PC-9 (cell line): ENCODE results near the gene FCHO2. TPM values are rescaled to one million over a fixed set of nuclear protein-coding genes. Genes with fewer than 3 reads are reported as not detected.

Experiments
- BruUV-seq: library from RNA; stranded (reverse); fragments of 400-500 nt; replicated peaks from 2 replicates; lab custom pipeline; 2021; lab: Mats Ljungman, UMichigan
- CTCF ChIA-PET: fragments of 300-600 bp; sonication (Branson Sonifier 250); formaldehyde crosslinking; loops from one replicate; lab custom pipeline; 2022; ENCODE audit warnings: antibody characterized with exemption; lab: Charles Lee
- POLR2A ChIA-PET: fragments of 300-600 bp; sonication (Branson Sonifier 250); formaldehyde crosslinking; loops from one replicate; lab custom pipeline; 2022; ENCODE audit warnings: antibody characterized with exemption; ENCODE audit not compliant: unreplicated experiment; lab: Charles Lee
- DNase-seq, 2 experiments: peaks; one replicate each; pipeline versions ENCODE4 v3.0.0 to v3.0.0-alpha.2; 2015 to 2022; ENCODE audit warnings: mixed read lengths in 1 of 2
- H2AFZ ChIP-seq: fragments of 200-600 bp; sonication (generic); 2 replicates; pipeline ENCODE4 v1.8.1; 2017; ENCODE audit warnings: antibody characterized with exemption
- H3F3A ChIP-seq: fragments of 200-600 bp; sonication (generic); 2 replicates; pipeline ENCODE4 v1.8.1; 2017; ENCODE audit warnings: antibody characterized with exemption, mild to moderate bottlenecking, low read depth; ENCODE audit not compliant: insufficient read depth
- H3K27ac ChIP-seq: fragments of 200-600 bp; sonication (generic); 2 replicates; pipeline ENCODE4 v1.6.1; 2016; ENCODE audit warnings: mixed run types
- H3K27me3 ChIP-seq: fragments of 200-600 bp; sonication (generic); 2 replicates; pipeline ENCODE4 v1.6.1; 2016; ENCODE audit warnings: low read depth, mixed run types; ENCODE audit not compliant: insufficient read depth
- H3K36me3 ChIP-seq: fragments of 200-600 bp; sonication (generic); 2 replicates; pipeline ENCODE4 v1.6.1; 2016; ENCODE audit warnings: low read depth, mixed run types
- H3K4me1 ChIP-seq: fragments of 200-600 bp; sonication (generic); replicated peaks from 2 replicates; pipeline ENCODE4 v1.6.1; 2016; ENCODE audit warnings: mixed run types; ENCODE audit not compliant: insufficient read depth
- H3K4me2 ChIP-seq: fragments of 200-600 bp; sonication (generic); 2 replicates; pipeline ENCODE4 v1.6.1; 2017; ENCODE audit warnings: mixed run types
- H3K4me3 ChIP-seq: fragments of 200-600 bp; sonication (generic); 2 replicates; pipeline ENCODE4 v1.6.1; 2016; ENCODE audit warnings: mixed run types
- H3K79me2 ChIP-seq: fragments of 200-600 bp; sonication (generic); 2 replicates; pipeline ENCODE4 v1.6.1; 2017; ENCODE audit warnings: low read depth, mixed run types
- H3K9me2 ChIP-seq: fragments of 200-600 bp; sonication (generic); 2 replicates; pipeline ENCODE4 v1.8.1; 2017; ENCODE audit warnings: mild to moderate bottlenecking; ENCODE audit not compliant: insufficient read depth
- H3K9me3 ChIP-seq: fragments of 200-600 bp; sonication (generic); 2 replicates; pipeline ENCODE4 v1.8.1; 2016; ENCODE audit warnings: low read depth; ENCODE audit not compliant: insufficient read depth
- H4K20me1 ChIP-seq: fragments of 200-600 bp; sonication (generic); 2 replicates; pipeline ENCODE4 v1.8.1; 2017; ENCODE audit not compliant: insufficient read depth
- EZH2 ChIP-seq: fragments of 200-600 bp; sonication (generic); IDR thresholded peaks from 2 replicates; pipeline ENCODE4 v1.8.0; 2017; ENCODE audit warnings: antibody characterized with exemption, low read depth
- intact Hi-C: fragments of 100-400 bp; cut with micrococcal nuclease; formaldehyde crosslinking; loops from one replicate; pipeline ENCODE4 v1.10.0; 2022; ENCODE audit not compliant: unreplicated experiment
- total RNA-seq: library from RNA; stranded (reverse); gene quantifications from 2 replicates; pipeline ENCODE4 v1.2.3, GENCODE V29; 2021
- TF ChIP-seq, protein P1 (sequence below): fragments of 200-600 bp; sonication (generic); conservative IDR thresholded peaks from 2 replicates; pipeline ENCODE4 v1.6.1; 2017; ENCODE audit warnings: mixed run types, antibody characterized with exemption, mild to moderate bottlenecking, moderate library complexity

Gene FCHO2
- total RNA-seq, 1 experiment from 2014 or later = 26.1 TPM

GRCh38 chr5:73097740-73098139 lies 141.9 kb downstream of the FCHO2 start:
- no peak for DNase-seq
- TF ChIP-seq EZH2 = no peak
- TF ChIP-seq, protein P1, sequence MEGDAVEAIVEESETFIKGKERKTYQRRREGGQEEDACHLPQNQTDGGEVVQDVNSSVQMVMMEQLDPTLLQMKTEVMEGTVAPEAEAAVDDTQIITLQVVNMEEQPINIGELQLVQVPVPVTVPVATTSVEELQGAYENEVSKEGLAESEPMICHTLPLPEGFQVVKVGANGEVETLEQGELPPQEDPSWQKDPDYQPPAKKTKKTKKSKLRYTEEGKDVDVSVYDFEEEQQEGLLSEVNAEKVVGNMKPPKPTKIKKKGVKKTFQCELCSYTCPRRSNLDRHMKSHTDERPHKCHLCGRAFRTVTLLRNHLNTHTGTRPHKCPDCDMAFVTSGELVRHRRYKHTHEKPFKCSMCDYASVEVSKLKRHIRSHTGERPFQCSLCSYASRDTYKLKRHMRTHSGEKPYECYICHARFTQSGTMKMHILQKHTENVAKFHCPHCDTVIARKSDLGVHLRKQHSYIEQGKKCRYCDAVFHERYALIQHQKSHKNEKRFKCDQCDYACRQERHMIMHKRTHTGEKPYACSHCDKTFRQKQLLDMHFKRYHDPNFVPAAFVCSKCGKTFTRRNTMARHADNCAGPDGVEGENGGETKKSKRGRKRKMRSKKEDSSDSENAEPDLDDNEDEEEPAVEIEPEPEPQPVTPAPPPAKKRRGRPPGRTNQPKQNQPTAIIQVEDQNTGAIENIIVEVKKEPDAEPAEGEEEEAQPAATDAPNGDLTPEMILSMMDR = no peak
- Histone ChIP-seq H3K4me2 (no peak overlapping the region), H3K9me2 (no peaks in the 10 kb centered on the region), H3K27ac (no peak overlapping the region), H4K20me1 (no peaks in the 10 kb centered on the region), H3K9me3 (no peaks in the 10 kb centered on the region), H3K36me3 (no peaks in the 10 kb centered on the region), H2AFZ (no peak overlapping the region), H3K27me3 (no peaks in the 10 kb centered on the region), H3K4me1 (peaks cover 21% of the 10 kb centered on the region), H3K79me2 (no peaks in the 10 kb centered on the region), H3K4me3 (no peak overlapping the region), H3F3A (peaks cover 4% of the 10 kb centered on the region; the same call in 1 of the 2 replicates)
- ChIA-PET CTCF (no interaction called here), POLR2A (no interaction called here)
- no TSS peak for BruUV-seq
- intact Hi-C loops = no loop called here

GRCh38 chr5:73100109-73100508 lies 144.3 kb downstream of the FCHO2 start:
- Histone ChIP-seq H3K9me2 (no peaks in the 10 kb centered on the region), H3K27me3 (no peaks in the 10 kb centered on the region), H3K4me2 (no peak overlapping the region), H3K9me3 (no peaks in the 10 kb centered on the region), H3K4me1 (no peaks in the 10 kb centered on the region), H3K27ac (no peak overlapping the region), H4K20me1 (no peaks in the 10 kb centered on the region), H3K79me2 (no peaks in the 10 kb centered on the region), H3F3A (peaks cover 4% of the 10 kb centered on the region; the same call in 1 of the 2 replicates), H3K36me3 (no peaks in the 10 kb centered on the region), H2AFZ (no peak overlapping the region), H3K4me3 (no peak overlapping the region)
- CTCF ChIA-PET = no interaction called here
- POLR2A ChIA-PET = no interaction called here
- no peak for DNase-seq
- intact Hi-C loops = no loop called here
- TF ChIP-seq, protein P1 = no peak
- no peak for TF ChIP-seq EZH2
- no TSS peak for BruUV-seq

DNA sequence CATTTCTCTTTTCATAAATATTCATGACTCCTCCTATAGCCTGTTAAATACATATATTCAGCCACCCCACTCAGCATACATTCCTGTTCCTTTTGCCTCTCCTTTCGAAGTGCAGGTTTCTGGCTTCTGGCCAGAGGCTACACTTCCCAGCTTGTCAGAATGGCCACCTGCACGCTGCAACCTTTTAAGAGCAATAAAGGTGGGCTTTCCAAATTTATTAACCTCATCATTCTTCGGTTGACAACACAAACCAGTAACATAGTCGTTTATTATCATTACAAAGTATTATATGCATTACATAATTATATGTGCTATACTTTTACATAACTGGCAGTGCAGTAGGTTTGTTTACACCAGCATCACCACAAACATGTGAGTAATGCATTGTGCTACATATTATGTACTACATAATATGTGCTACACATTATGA lies 148.0 kb downstream of the FCHO2 start:
- Histone ChIP-seq H3K27me3 (no peaks in the 10 kb centered on the region), H2AFZ (no peak overlapping the region), H3K4me3 (no peak overlapping the region), H3F3A (no peaks in the 10 kb centered on the region), H4K20me1 (no peaks in the 10 kb centered on the region), H3K9me3 (peaks cover 4% of the 10 kb centered on the region), H3K9me2 (no peaks in the 10 kb centered on the region), H3K79me2 (no peaks in the 10 kb centered on the region), H3K27ac (no peak overlapping the region), H3K36me3 (no peaks in the 10 kb centered on the region), H3K4me1 (no peaks in the 10 kb centered on the region), H3K4me2 (no peak overlapping the region)
- intact Hi-C loops = no loop called here
- no peak for DNase-seq
- CTCF ChIA-PET = no interaction called here
- no TSS peak for BruUV-seq
- POLR2A ChIA-PET = no interaction called here
- no peak for TF ChIP-seq EZH2
- TF ChIP-seq, protein P1 = no peak
